GM18502 (cell line): Measurements from ENCODE around the gene LRRC63.
"Not testable (repeated sequence)": the region's sequence is repeated elsewhere in the genome, so short reads cannot be mapped to it uniquely, and the experiment has no call there.

ENCODE experiments used
- ATAC-seq: cut with Tn5 transposase; IDR thresholded peaks from one replicate; pipeline ENCODE4 v1.9.1; 2021; ENCODE audit warnings: mild to moderate bottlenecking; ENCODE audit not compliant: unreplicated experiment, poor library complexity

Gene LRRC63

DNA sequence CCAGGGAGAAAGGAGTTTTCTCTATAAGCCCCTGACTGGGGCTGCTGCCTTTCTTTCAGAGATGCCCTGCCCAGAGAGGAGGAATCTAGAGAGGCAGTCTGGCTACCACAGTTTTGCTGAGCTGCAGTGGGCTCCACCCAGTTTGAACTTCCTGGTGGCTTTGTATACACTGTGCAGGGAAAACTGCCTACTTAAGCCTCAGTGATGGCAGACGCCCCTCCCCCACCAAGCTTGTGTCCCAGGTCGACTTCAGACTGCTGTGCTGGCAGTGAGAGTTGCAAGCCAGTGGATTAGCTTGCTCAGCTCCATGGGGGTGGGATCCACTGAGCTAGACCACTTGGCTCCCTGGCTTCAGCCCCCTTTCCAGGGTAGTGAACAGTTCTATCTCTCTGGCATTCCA lies 8.5 kb downstream of the LRRC63 start:
- not testable (repeated sequence) for ATAC-seq

- no peak for ATAC-seq
Observed at GRCh38 chr13:46229251-46229650, 17.5 kb downstream of the LRRC63 start.

- ATAC-seq: no peak
Observed at GRCh38 chr13:46232281-46232680, 20.6 kb downstream of the LRRC63 start.

GRCh38 chr13:46235286-46235685 lies 23.6 kb downstream of the LRRC63 start:
- ATAC-seq: no peak

DNA sequence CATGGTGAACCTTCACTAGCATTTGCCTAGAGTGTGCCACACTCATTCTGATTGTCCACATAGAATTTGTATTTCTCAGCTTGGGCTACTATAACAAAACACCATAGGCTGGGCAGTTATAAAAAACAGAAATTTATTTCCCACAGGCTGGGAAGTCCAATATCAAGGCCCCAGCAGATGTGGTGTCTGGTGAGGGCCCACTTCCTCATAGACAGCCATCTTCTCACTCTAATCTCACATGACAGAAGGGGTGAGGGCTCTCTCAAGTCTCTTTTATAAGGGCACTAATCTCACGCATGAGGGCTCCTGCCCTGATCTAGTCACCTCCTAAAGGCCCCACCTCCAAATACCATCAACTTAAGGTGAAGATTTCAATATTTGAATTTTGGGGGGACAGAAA lies 53.6 kb downstream of the LRRC63 start:
- no peak for ATAC-seq

GRCh38 chr13:46267166-46267565 lies 55.4 kb downstream of the LRRC63 start:
- no peak for ATAC-seq

DNA sequence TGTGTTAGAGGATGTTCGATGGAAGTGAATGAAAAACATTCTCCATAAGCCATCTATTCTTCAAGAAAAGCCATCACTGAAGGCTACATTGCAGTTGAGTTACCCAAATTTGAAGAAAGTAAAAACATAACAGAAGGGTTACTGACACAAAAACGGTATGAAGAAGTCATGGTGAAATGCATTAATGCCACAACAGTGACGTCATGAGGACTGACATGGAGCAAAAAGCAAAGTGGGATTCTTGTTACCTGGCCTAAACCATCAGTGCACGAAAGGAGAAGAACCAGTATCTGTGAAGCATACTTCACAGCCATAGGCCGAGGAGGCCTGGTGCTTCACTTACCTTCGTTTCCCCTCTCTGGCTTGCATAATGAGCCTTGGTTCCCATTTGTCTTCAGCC lies 58.7 kb downstream of the LRRC63 start:
- no peak for ATAC-seq

GRCh38 chr13:46274094-46274698 lies 62.5 kb downstream of the LRRC63 start:
- no peak for ATAC-seq

GRCh38 chr13:46278474-46278873 lies 66.7 kb downstream of the LRRC63 start:
- no peak for ATAC-seq

GRCh38 chr13:46281779-46282178 lies 70.1 kb downstream of the LRRC63 start:
- ATAC-seq: no peak

- not testable (repeated sequence) for ATAC-seq
Observed at GRCh38 chr13:46283912-46284824, 72.4 kb downstream of the LRRC63 start.

DNA sequence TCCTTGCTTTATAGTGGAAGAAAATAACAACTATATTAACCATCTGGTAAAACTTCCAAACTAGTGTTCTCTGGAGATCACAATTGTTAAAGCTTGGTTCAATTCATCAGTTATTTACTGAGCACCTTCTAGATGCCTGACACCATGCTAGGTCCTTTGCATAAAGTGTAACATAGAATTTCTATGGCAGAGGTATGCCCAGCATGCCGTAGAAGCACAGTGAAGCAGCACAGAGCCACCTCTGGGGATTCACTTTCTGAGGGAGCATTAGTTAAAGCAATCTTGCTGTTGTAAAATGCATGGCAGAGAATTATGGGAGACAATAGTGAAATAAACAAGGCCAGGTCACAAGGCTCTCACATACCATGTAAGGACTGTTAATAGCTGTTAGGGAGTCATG lies 75.2 kb downstream of the LRRC63 start:
- ATAC-seq: no peak

GRCh38 chr13:46288570-46289259 lies 77.0 kb downstream of the LRRC63 start:
- ATAC-seq: no peak

- ATAC-seq: no peak
Observed at GRCh38 chr13:46289260-46289955, 77.7 kb downstream of the LRRC63 start.

GRCh38 chr13:46290434-46290833 lies 78.7 kb downstream of the LRRC63 start:
- ATAC-seq: no peak

DNA sequence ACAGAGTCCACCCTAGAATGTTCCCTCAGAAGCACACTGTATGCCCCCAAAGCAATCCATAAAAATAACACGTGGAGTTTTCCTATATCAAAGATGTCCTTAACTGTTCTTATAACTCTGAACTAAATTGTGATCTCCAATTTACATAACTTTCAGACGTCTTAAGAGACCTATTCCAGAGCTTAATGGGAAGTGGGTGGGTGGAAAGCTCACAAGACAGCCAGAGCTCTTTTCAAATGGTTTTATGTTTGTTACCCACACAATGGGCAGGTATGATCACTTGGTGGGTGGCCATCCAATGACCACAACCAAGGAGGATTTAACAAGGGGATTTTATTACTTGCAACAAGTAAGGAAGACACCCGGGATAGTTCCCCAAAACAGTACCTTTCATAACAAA lies 81.7 kb downstream of the LRRC63 start:
- ATAC-seq: no peak

DNA sequence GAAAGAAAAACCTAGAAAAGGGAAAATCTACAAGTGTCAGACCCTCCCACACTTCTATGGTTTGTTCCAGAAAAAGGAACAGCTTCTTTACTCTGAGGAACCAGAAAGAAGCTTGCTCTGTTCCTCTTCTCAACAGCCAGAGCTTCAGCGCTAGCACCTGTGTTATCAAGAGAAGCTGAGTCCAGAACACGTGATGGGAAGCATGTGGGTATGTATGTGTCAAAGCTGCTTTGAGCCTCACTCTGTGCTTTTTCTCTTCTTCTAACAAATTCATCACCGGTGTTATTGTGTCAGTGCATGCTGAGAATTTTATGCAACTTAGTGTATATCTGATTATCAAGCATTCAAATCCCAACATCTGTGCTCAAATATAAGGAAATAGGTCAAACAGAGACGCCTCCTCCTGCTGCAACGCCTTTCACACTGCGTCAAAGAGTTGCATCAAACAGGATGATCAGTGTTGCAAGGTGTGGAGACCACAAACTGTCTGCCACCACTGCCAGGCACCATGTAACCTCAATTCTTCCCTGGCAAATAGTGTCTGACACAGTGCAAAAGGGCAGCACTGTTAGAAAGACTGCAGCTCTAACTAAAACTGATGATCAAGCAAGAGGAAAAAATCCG lies 83.9 kb downstream of the LRRC63 start:
- ATAC-seq: peak; percentile 73

GRCh38 chr13:46296115-46296822 lies 84.5 kb downstream of the LRRC63 start:
- ATAC-seq: peak; percentile 48

GRCh38 chr13:46296921-46297320 lies 85.2 kb downstream of the LRRC63 start:
- ATAC-seq: no peak
